Ovary (tissue), 9 donors: ENCODE data around the gene UBE2G1. TPM values are rescaled to one million over a fixed set of nuclear protein-coding genes. Genes with fewer than 3 reads are reported as not detected.

ENCODE experiments used
- DNase-seq, 5 donors: peaks; one replicate each; pipeline ENCODE4 v3.0.0-alpha.2; 2019 to 2020
- H3K27ac ChIP-seq, 2 donors: fragments of 200-600 bp; one replicate each; pipeline versions ENCODE4 v1.5.1 to v1.8.0; 2019 to 2022
- H3K27me3 ChIP-seq: fragments of 200-600 bp; one replicate; pipeline ENCODE4 v1.8.0; 2022
- H3K36me3 ChIP-seq: fragments of 200-600 bp; sonication (generic); one replicate; pipeline ENCODE4 v1.5.1; 2019
- H3K4me1 ChIP-seq: one replicate; pipeline ENCODE4 v1.8.1; 2013; ENCODE audit warnings: mild to moderate bottlenecking, moderate library complexity; ENCODE audit not compliant: insufficient read depth
- H3K4me3 ChIP-seq: fragments of 200-600 bp; sonication (generic); one replicate; pipeline ENCODE4 v1.5.1; 2017
- H3K9me3 ChIP-seq, 2 donors: fragments of 200-600 bp in 1 of 2; sonication (generic) in 1 of 2; one replicate each; pipeline versions ENCODE4 v1.5.1 to v1.8.1; 2013 to 2019; ENCODE audit warnings: mild to moderate bottlenecking in 1 of 2, moderate library complexity in 1 of 2
- CTCF ChIP-seq, 3 donors: fragments of 450-650 bp in 2 of 3; fragments of 200-600 bp in 1 of 3; IDR thresholded peaks; one replicate each; pipeline versions ENCODE4 v1.5.1 to v1.8.0; 2016 to 2022; ENCODE audit warnings: antibody characterized with exemption in 3 of 3, mild to moderate bottlenecking in 1 of 3
- EP300 ChIP-seq: sonication (generic); formaldehyde crosslinking; IDR thresholded peaks from one replicate; pipeline ENCODE4 v1.6.1; 2017; ENCODE audit warnings: antibody characterized with exemption
- POLR2A ChIP-seq: fragments of 450-650 bp; IDR thresholded peaks from one replicate; pipeline ENCODE4 v1.6.1; 2017; ENCODE audit warnings: antibody characterized with exemption, mild to moderate bottlenecking, moderate library complexity
- whole genome bisulfite sequencing, 3 donors: extraction: QIAGEN DNeasy Blood & Tissue Kit in 1 of 3; methylation state at CpG; one replicate each; pipeline versions ENCODE4 v1.1.5 to v1.1.7; 2013 to 2017; 5-methylcytosine and 5-hydroxymethylcytosine counted together
- intact Hi-C, 4 donors: fragments of 100-400 bp; cut with DNase I; formaldehyde crosslinking; loops; one replicate each; pipeline versions ENCODE4 v1.11.0 to v1.15.1; 2022 to 2023
- polyA plus RNA-seq, 2 donors: library from polyadenylated mRNA; stranded (reverse); fragments of 200-250 nt in 1 of 2; fragments of 350-450 nt in 1 of 2; fragmentation: Illumina TruSeq in 1 of 2; extraction: RNeasy Lipid Tissue Mini Kit (QIAGEN cat#74804) in 1 of 2; gene quantifications; one replicate each; pipeline ENCODE4 v1.2.3, GENCODE V29; 2013 to 2014
- total RNA-seq, 7 donors: library from RNA; depleted of rRNA in 2 of 7; stranded (reverse); fragments of >200 nt in 2 of 7; fragmentation: NEBNext Ultra II Directional in 3 of 7; extraction: Animal tissue kit (Norgen Biotek cat#: 25700) in 3 of 7; gene quantifications; one replicate each; pipeline versions ENCODE4 v1.1.0 to v1.2.4, GENCODE V29; 2016 to 2023
- donor health status: DM: no; HTN: no; CAD: no; lungs with moderate emphysema.
- donor health status: DM: no; HTN: no; CAD: no.
- donor health status: Bipolar disorder and iron deficiency.
- donor health status: DM: yes; HTN: yes; CAD: no.
- donor health status: DM: no; HTN: no; CAD: no.
- donor health status: DM: yes; HTN: yes; CAD: no.

Gene UBE2G1
- total and polyA plus RNA-seq, 9 donors, result 12.4 to 50.7 (median 36.5) TPM

GRCh38 chr17:4295686-4296085 is 70.8 kb downstream of the UBE2G1 start:
- Histone ChIP-seq H3K4me1 (no peaks in the 10 kb centered on the region), H3K27me3 (no peaks in the 10 kb centered on the region), H3K36me3 (no peaks in the 10 kb centered on the region), H3K4me3 (no peak overlapping the region), H3K9me3 (no peaks in the 10 kb centered on the region), H3K27ac (no peak overlapping the region)
- intact Hi-C loops, result no loop called here
- TF ChIP-seq CTCF (IDR thresholded peaks at IDR 0.05), result no peak
- 27 to 50% (median 33%) methylated on average over 4 of the region's 4 CpGs for WGBS, 3 donors
- no peak for DNase-seq

- Histone ChIP-seq H3K36me3 (no peaks in the 10 kb centered on the region), H3K4me1 (no peaks in the 10 kb centered on the region), H3K27ac (no peak overlapping the region), H3K27me3 (no peaks in the 10 kb centered on the region), H3K9me3 (no peaks in the 10 kb centered on the region), H3K4me3 (no peak overlapping the region)
- no peak for DNase-seq
- intact Hi-C loops, result no loop called here
- TF ChIP-seq CTCF (IDR thresholded peaks at IDR 0.05) (no peak), POLR2A (no peak), EP300 (no peak)
- WGBS, 3 donors, result 91 to 100% (median 98%) methylated on average over 1 of the region's 1 CpG
Measured at GRCh38 chr17:4293572-4293971, 72.9 kb downstream of the UBE2G1 start.

GRCh38 chr17:4287710-4288109 is 78.8 kb downstream of the UBE2G1 start:
- no peak for TF ChIP-seq POLR2A
- no peak for TF ChIP-seq CTCF (IDR thresholded peaks at IDR 0.05)
- no peak for TF ChIP-seq EP300
- WGBS, 3 donors, result 92 to 93% (median 92%) methylated on average over 3 of the region's 3 CpGs
- no peaks in the 10 kb centered on the region for H3K27me3 ChIP-seq
- H3K4me3 ChIP-seq, result no peak overlapping the region
- intact Hi-C loops, result no loop called here
- H3K36me3 ChIP-seq, result no peaks in the 10 kb centered on the region
- no peak for DNase-seq
- no peaks in the 10 kb centered on the region for H3K9me3 ChIP-seq
- H3K27ac ChIP-seq, result no peak overlapping the region
- H3K4me1 ChIP-seq, result no peaks in the 10 kb centered on the region

- Histone ChIP-seq H3K4me3 (no peak overlapping the region), H3K9me3 (no peaks in the 10 kb centered on the region), H3K4me1 (no peaks in the 10 kb centered on the region), H3K36me3 (no peaks in the 10 kb centered on the region), H3K27me3 (no peaks in the 10 kb centered on the region), H3K27ac (no peak overlapping the region)
- TF ChIP-seq POLR2A (no peak), EP300 (no peak), CTCF (IDR thresholded peaks at IDR 0.05) (no peak)
- intact Hi-C loops, result no loop called here
- DNase-seq, result no peak
- 91 to 95% (median 95%) methylated on average over 5 of the region's 5 CpGs for WGBS, 3 donors
Measured at GRCh38 chr17:4276514-4276913, 90.0 kb downstream of the UBE2G1 start.

GRCh38 chr17:4272972-4273368 is 93.5 kb downstream of the UBE2G1 start:
- H3K4me3 ChIP-seq, result no peak overlapping the region
- H3K27me3 ChIP-seq, result no peaks in the 10 kb centered on the region
- no peaks in the 10 kb centered on the region for H3K9me3 ChIP-seq
- no peak for DNase-seq
- TF ChIP-seq POLR2A (no peak), EP300 (no peak), CTCF (IDR thresholded peaks at IDR 0.05) (no peak)
- no peaks in the 10 kb centered on the region for H3K36me3 ChIP-seq
- no peaks in the 10 kb centered on the region for H3K4me1 ChIP-seq
- 91 to 95% (median 92%) methylated on average over 4 of the region's 4 CpGs for WGBS, 3 donors
- intact Hi-C loops, result no loop called here
- no peak overlapping the region for H3K27ac ChIP-seq
